Measurements from ENCODE around the gene ATP1A1. TPM values are rescaled to one million over a fixed set of nuclear protein-coding genes. Genes with fewer than 3 reads are reported as not detected.

ATP1A1 gene
- polyA plus RNA-seq, 2 of the 4 experiments (the other 2 are of a cell fraction): 119 to 171 TPM

DNA sequence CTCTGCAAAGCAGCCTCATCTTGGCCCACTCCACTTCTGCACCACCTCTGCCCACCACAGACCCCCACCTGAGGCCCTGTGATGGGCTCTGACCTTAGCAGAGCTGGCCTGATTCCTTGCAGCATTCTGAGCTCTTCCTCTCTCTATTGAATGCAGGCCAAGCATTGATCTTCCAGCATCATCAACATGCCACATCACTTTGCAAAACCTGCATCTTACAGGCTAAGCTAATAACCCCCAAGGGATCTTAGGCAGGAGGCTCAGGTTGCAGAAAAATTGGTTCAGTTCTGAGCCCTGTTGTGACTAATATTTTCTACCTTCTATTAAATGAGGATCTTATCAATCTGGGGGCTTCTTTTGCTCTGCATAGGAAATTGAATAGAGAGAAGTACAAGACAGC lies 78.7 kb downstream of the ATP1A1 start:
- DNase-seq (ENCODE audit: low read depth in 1 of 2, low spot score in 1 of 2) (no peak), FAIRE-seq (no peak), ATAC-seq (no peak)
- H3K4me1 ChIP-seq: no peaks in the 10 kb centered on the region
- ChIA-PET POLR2A (no interaction called here), CTCF (interaction anchor here (0.8 kb wide), 1 partner anchor 11 kb away, joined by 3 read pairs; no protein-coding TSS in a partner anchor)
- no peak overlapping the region for H3K27ac ChIP-seq
- no peak overlapping the region for H3K4me2 ChIP-seq
- no peak overlapping the region for H3K4me3 ChIP-seq
- H3K9me3 ChIP-seq: no peaks in the 10 kb centered on the region
- no peak for TF ChIP-seq HOXA7 (CRISPR knock-in tag; IDR thresholded peaks at IDR 0.05)
- no peak for TF ChIP-seq HDAC2 (IDR thresholded peaks at IDR 0.05)
- TF ChIP-seq RCOR1 (IDR thresholded peaks at IDR 0.05; ENCODE audit: low read depth, low read length): no peak
- TF ChIP-seq RAD21 (conservative IDR thresholded peaks at IDR 0.05 in 1 of 2, IDR thresholded peaks at IDR 0.05 in 1 of 2): no peak
- TF ChIP-seq, protein P1, sequence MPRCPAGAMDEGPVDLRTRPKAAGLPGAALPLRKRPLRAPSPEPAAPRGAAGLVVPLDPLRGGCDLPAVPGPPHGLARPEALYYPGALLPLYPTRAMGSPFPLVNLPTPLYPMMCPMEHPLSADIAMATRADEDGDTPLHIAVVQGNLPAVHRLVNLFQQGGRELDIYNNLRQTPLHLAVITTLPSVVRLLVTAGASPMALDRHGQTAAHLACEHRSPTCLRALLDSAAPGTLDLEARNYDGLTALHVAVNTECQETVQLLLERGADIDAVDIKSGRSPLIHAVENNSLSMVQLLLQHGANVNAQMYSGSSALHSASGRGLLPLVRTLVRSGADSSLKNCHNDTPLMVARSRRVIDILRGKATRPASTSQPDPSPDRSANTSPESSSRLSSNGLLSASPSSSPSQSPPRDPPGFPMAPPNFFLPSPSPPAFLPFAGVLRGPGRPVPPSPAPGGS (IDR thresholded peaks at IDR 0.05): no peak
- TF ChIP-seq, protein P2, sequence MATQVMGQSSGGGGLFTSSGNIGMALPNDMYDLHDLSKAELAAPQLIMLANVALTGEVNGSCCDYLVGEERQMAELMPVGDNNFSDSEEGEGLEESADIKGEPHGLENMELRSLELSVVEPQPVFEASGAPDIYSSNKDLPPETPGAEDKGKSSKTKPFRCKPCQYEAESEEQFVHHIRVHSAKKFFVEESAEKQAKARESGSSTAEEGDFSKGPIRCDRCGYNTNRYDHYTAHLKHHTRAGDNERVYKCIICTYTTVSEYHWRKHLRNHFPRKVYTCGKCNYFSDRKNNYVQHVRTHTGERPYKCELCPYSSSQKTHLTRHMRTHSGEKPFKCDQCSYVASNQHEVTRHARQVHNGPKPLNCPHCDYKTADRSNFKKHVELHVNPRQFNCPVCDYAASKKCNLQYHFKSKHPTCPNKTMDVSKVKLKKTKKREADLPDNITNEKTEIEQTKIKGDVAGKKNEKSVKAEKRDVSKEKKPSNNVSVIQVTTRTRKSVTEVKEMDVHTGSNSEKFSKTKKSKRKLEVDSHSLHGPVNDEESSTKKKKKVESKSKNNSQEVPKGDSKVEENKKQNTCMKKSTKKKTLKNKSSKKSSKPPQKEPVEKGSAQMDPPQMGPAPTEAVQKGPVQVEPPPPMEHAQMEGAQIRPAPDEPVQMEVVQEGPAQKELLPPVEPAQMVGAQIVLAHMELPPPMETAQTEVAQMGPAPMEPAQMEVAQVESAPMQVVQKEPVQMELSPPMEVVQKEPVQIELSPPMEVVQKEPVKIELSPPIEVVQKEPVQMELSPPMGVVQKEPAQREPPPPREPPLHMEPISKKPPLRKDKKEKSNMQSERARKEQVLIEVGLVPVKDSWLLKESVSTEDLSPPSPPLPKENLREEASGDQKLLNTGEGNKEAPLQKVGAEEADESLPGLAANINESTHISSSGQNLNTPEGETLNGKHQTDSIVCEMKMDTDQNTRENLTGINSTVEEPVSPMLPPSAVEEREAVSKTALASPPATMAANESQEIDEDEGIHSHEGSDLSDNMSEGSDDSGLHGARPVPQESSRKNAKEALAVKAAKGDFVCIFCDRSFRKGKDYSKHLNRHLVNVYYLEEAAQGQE (IDR thresholded peaks at IDR 0.05): no peak
- no peak for TF ChIP-seq JUNB (IDR thresholded peaks at IDR 0.05)
- TF ChIP-seq PHF8 (IDR thresholded peaks at IDR 0.05; ENCODE audit: borderline replicate concordance, low read depth): no peak
- TF ChIP-seq FOXS1 (CRISPR knock-in tag; IDR thresholded peaks at IDR 0.05): no peak
- TF ChIP-seq TP53 (CRISPR knock-in tag; IDR thresholded peaks at IDR 0.05): no peak
- TF ChIP-seq, protein P3, sequence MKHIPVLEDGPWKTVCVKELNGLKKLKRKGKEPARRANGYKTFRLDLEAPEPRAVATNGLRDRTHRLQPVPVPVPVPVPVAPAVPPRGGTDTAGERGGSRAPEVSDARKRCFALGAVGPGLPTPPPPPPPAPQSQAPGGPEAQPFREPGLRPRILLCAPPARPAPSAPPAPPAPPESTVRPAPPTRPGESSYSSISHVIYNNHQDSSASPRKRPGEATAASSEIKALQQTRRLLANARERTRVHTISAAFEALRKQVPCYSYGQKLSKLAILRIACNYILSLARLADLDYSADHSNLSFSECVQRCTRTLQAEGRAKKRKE (CRISPR knock-in tag; IDR thresholded peaks at IDR 0.05; ENCODE audit: low read depth): no peak

DNA sequence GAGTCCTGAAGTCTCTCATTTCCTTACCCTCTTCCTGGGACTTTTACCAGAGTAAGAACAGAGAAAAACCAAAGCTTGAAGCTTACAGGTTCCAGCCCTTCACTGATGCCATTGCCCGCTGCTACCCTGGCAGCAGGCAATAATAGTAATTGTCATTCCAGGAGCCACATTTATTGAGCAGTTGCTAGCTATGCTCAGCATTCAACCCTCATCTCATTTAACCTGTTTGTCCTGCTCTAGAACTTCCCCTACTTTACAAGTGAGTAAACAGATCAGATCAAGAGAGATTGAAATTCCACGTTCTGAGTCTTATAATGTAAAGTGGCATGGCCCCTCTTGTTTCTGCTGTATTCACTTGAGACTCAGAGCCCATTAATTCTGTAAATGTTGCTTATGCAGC lies 80.4 kb downstream of the ATP1A1 start:
- H3K4me3 ChIP-seq: no peak overlapping the region
- H3K9me3 ChIP-seq: no peaks in the 10 kb centered on the region
- FAIRE-seq (no peak), ATAC-seq (no peak), DNase-seq (ENCODE audit: low read depth in 1 of 2, low spot score in 1 of 2) (no peak)
- TF ChIP-seq HDAC2 (IDR thresholded peaks at IDR 0.05) (no peak), NPAS2 (CRISPR knock-in tag; IDR thresholded peaks at IDR 0.05; ENCODE audit: borderline replicate concordance) (no peak), FOSL2 (IDR thresholded peaks at IDR 0.05) (no peak), FOSL2 (CRISPR knock-in tag; IDR thresholded peaks at IDR 0.05) (no peak), RNF2 (IDR thresholded peaks at IDR 0.05; ENCODE audit: borderline replicate concordance, low read depth) (no peak), SREBF2 (IDR thresholded peaks at IDR 0.05) (no peak), MYC (IDR thresholded peaks at IDR 0.05; ENCODE audit: borderline replicate concordance, low read length) (no peak), KDM1A (IDR thresholded peaks at IDR 0.05; ENCODE audit: low read depth) (no peak), ZFP36 (IDR thresholded peaks at IDR 0.05; ENCODE audit: borderline replicate concordance, partially characterized antibody) (no peak), RCOR1 (IDR thresholded peaks at IDR 0.05; ENCODE audit: low read depth, low read length) (no peak)
- TF ChIP-seq, protein P4, sequence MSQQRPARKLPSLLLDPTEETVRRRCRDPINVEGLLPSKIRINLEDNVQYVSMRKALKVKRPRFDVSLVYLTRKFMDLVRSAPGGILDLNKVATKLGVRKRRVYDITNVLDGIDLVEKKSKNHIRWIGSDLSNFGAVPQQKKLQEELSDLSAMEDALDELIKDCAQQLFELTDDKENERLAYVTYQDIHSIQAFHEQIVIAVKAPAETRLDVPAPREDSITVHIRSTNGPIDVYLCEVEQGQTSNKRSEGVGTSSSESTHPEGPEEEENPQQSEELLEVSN (IDR thresholded peaks at IDR 0.05; ENCODE audit: borderline replicate concordance, low read depth): no peak
- TF ChIP-seq, protein P5, sequence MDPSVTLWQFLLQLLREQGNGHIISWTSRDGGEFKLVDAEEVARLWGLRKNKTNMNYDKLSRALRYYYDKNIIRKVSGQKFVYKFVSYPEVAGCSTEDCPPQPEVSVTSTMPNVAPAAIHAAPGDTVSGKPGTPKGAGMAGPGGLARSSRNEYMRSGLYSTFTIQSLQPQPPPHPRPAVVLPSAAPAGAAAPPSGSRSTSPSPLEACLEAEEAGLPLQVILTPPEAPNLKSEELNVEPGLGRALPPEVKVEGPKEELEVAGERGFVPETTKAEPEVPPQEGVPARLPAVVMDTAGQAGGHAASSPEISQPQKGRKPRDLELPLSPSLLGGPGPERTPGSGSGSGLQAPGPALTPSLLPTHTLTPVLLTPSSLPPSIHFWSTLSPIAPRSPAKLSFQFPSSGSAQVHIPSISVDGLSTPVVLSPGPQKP (IDR thresholded peaks at IDR 0.05; ENCODE audit: low read depth, low read length): no peak
- TF ChIP-seq, protein P6, sequence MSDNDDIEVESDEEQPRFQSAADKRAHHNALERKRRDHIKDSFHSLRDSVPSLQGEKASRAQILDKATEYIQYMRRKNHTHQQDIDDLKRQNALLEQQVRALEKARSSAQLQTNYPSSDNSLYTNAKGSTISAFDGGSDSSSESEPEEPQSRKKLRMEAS (IDR thresholded peaks at IDR 0.05): no peak
- CTCF ChIA-PET: interaction anchor here (1.2 to 1.8 kb wide), 2 partner anchors 9 to 32 kb away, joined by 4 to 7 read pairs; no protein-coding TSS in a partner anchor
- no peak overlapping the region for H3K27ac ChIP-seq
- POLR2A ChIA-PET: no interaction called here
- 74% methylated on average over 2 of the region's 2 CpGs for WGBS (ENCODE audit: missing lambda C conversion rate)
- H3K4me2 ChIP-seq: no peak overlapping the region
- no peaks in the 10 kb centered on the region for H3K4me1 ChIP-seq

Measured in A549 (cell line).